MM.1S (cell line): ENCODE results near the gene HECW1.

Source experiments
- DNase-seq: peaks from one replicate; pipeline ENCODE4 v3.0.0-alpha.2; 2015
- H2AFZ ChIP-seq: fragments of 300-600 bp; sonication (generic); 2 replicates; pipeline ENCODE4 v1.6.0; 2016; ENCODE audit warnings: antibody characterized with exemption, low read length
- H3F3A ChIP-seq: fragments of 300-600 bp; sonication (generic); 2 replicates; pipeline ENCODE4 v1.6.1; 2016; ENCODE audit warnings: mild to moderate bottlenecking, antibody characterized with exemption, low read length, moderate library complexity, mixed read lengths; ENCODE audit not compliant: insufficient read depth
- H3K27ac ChIP-seq: fragments of 300-600 bp; sonication (generic); 2 replicates; pipeline ENCODE4 v1.5.1; 2016; ENCODE audit warnings: mild to moderate bottlenecking, low read length
- H3K27me3 ChIP-seq: fragments of 300-600 bp; sonication (generic); replicated peaks from 2 replicates; pipeline ENCODE4 v1.6.0; 2016; ENCODE audit warnings: low read length; ENCODE audit not compliant: insufficient read depth
- H3K36me3 ChIP-seq: fragments of 300-600 bp; sonication (generic); replicated peaks from 2 replicates; pipeline ENCODE4 v1.6.1; 2016; ENCODE audit warnings: mild to moderate bottlenecking, low read length, mixed read lengths; ENCODE audit not compliant: insufficient read depth
- H3K4me1 ChIP-seq: fragments of 300-600 bp; sonication (generic); 2 replicates; pipeline ENCODE4 v1.6.1; 2016; ENCODE audit warnings: low read length, mixed read lengths
- H3K4me2 ChIP-seq: fragments of 300-600 bp; sonication (generic); 2 replicates; pipeline ENCODE4 v1.6.0; 2016; ENCODE audit warnings: low read depth, low read length
- H3K4me3 ChIP-seq: fragments of 300-600 bp; sonication (generic); 2 replicates; pipeline ENCODE4 v1.5.1; 2016; ENCODE audit warnings: low read length, mixed read lengths
- H3K79me2 ChIP-seq: fragments of 300-600 bp; sonication (generic); 2 replicates; pipeline ENCODE4 v1.6.1; 2016; ENCODE audit warnings: mixed run types, low read length, mixed read lengths
- H3K9ac ChIP-seq: fragments of 300-600 bp; sonication (generic); 2 replicates; pipeline ENCODE4 v1.6.1; 2016; ENCODE audit warnings: low read length, mixed read lengths
- H3K9me2 ChIP-seq: fragments of 300-600 bp; sonication (generic); replicated peaks from 2 replicates; pipeline ENCODE4 v1.6.1; 2016; ENCODE audit warnings: mild to moderate bottlenecking, low read length, mixed read lengths; ENCODE audit not compliant: insufficient read depth
- H3K9me3 ChIP-seq: fragments of 300-600 bp; sonication (generic); replicated peaks from 2 replicates; pipeline ENCODE4 v1.6.1; 2016; ENCODE audit warnings: mild to moderate bottlenecking, low read length, mixed read lengths; ENCODE audit not compliant: insufficient read depth
- H4K20me1 ChIP-seq: fragments of 300-600 bp; sonication (generic); 2 replicates; pipeline ENCODE4 v1.6.1; 2016; ENCODE audit warnings: mild to moderate bottlenecking, low read length, moderate library complexity, mixed read lengths; ENCODE audit not compliant: insufficient read depth
- EZH2 ChIP-seq: fragments of 300-600 bp; sonication (generic); optimal IDR thresholded peaks from 2 replicates; pipeline ENCODE3; 2017; ENCODE audit warnings: low read depth, mild to moderate bottlenecking, antibody characterized with exemption, low read length, mixed read lengths
- EZH2phosphoT487 ChIP-seq: fragments of 300-600 bp; sonication (generic); IDR thresholded peaks from 2 replicates; pipeline ENCODE4 v1.6.1; 2018; ENCODE audit warnings: antibody characterized with exemption, low read length
- TF ChIP-seq, protein P1 (sequence below): fragments of 300-600 bp; sonication (generic); IDR thresholded peaks from 2 replicates; pipeline ENCODE4 v1.5.1; 2016; ENCODE audit warnings: antibody characterized with exemption, low read length, mixed read lengths

The HECW1 gene

DNA sequence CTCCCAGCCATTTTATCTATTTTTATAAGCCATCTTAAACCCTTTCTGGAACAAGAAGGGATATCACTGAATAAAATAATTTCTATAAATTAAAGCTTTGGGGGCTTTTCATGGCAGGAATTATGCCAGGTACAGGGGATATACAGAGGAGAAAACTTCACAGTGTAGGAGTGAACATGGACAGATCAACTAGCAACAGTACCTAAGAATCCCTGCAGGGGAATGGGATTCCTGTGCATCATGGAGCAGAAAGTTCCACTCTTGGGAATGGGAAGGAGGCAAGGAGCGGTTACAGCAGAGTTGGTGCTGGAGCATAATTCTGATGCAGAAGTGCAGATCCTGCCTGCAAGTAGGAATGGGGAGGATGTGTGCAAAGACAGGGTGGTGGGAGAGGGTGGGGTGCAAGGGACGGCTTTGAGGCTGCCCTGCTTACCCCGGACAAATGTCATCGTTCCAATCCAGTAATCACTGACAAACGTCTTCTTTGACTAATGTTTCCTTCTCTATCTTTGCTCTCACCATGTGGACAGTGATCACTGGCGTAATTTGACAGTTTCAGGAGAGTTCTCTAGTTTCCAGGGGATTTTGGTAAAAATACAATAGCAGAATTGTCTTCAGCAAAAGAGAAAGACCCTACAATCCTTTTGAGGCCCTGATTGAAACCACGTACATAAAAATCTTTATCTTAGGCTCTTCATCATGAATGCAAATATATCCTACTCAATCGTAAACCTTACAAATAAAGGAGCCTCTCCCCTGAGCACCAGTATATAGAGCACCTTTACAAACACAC, 196.7 kb downstream of the HECW1 start:
- Histone ChIP-seq H3K9ac (no peak overlapping the region), H3K4me1 (no peaks in the 10 kb centered on the region), H3K79me2 (no peaks in the 10 kb centered on the region), H3K9me2 (no peaks in the 10 kb centered on the region), H3K36me3 (no peaks in the 10 kb centered on the region), H4K20me1 (no peaks in the 10 kb centered on the region), H3K4me2 (no peak overlapping the region), H3K27me3 (no peaks in the 10 kb centered on the region), H3K9me3 (no peaks in the 10 kb centered on the region), H3K27ac (no peak overlapping the region), H3F3A (no peaks in the 10 kb centered on the region), H2AFZ (no peak overlapping the region), H3K4me3 (no peak overlapping the region)
- TF ChIP-seq EZH2phosphoT487 (no peak), EZH2 (no peak)
- TF ChIP-seq, protein P1, sequence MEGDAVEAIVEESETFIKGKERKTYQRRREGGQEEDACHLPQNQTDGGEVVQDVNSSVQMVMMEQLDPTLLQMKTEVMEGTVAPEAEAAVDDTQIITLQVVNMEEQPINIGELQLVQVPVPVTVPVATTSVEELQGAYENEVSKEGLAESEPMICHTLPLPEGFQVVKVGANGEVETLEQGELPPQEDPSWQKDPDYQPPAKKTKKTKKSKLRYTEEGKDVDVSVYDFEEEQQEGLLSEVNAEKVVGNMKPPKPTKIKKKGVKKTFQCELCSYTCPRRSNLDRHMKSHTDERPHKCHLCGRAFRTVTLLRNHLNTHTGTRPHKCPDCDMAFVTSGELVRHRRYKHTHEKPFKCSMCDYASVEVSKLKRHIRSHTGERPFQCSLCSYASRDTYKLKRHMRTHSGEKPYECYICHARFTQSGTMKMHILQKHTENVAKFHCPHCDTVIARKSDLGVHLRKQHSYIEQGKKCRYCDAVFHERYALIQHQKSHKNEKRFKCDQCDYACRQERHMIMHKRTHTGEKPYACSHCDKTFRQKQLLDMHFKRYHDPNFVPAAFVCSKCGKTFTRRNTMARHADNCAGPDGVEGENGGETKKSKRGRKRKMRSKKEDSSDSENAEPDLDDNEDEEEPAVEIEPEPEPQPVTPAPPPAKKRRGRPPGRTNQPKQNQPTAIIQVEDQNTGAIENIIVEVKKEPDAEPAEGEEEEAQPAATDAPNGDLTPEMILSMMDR: no peak
- no peak for DNase-seq

DNA sequence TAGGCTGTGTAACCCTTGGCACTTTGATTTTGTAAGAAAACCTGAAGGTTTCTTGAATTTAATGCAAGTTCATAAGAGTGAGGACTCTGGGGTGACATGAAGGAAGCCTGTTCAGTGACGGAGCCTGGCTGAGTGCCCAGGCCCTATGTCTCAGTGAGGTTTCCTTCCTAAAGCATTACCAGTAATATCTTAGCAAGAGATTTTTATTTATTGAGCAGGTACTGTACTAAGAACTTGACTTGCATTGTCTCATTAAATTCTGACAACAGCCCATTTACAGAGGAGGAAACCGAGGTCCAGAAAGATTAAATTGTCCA, 197.2 kb downstream of the HECW1 start:
- Histone ChIP-seq H3K4me2 (no peak overlapping the region), H3K9me2 (no peaks in the 10 kb centered on the region), H3K27ac (no peak overlapping the region), H3K4me1 (no peaks in the 10 kb centered on the region), H3K9ac (no peak overlapping the region), H3K36me3 (no peaks in the 10 kb centered on the region), H3F3A (no peaks in the 10 kb centered on the region), H4K20me1 (no peaks in the 10 kb centered on the region), H3K4me3 (no peak overlapping the region), H3K27me3 (no peaks in the 10 kb centered on the region), H3K9me3 (no peaks in the 10 kb centered on the region), H2AFZ (no peak overlapping the region), H3K79me2 (no peaks in the 10 kb centered on the region)
- TF ChIP-seq EZH2phosphoT487 (no peak), EZH2 (no peak)
- TF ChIP-seq, protein P1: no peak
- no peak for DNase-seq

DNA sequence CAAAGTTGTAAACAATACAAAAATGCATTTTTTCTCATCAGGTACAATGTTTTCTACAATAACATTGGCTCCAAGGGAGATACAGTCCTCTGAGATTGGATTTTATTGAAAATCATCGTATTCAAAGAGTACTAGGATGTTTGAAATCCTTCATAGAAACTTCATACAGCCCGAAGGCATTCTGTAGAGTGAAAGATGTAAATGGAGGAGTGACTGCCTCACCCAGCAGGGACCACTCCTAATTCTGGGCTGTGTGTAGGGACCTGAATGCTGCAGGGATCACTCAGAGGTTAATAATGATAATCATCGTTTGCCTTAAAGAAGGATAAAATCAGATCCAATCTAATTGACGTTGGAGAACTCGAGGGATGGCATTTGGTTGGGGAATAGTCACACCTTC, 198.6 kb downstream of the HECW1 start:
- Histone ChIP-seq H3K79me2 (no peaks in the 10 kb centered on the region), H3F3A (no peaks in the 10 kb centered on the region), H3K4me3 (no peak overlapping the region), H3K4me1 (no peaks in the 10 kb centered on the region), H3K4me2 (no peak overlapping the region), H3K36me3 (no peaks in the 10 kb centered on the region), H3K9ac (no peak overlapping the region), H2AFZ (no peak overlapping the region), H3K27ac (no peak overlapping the region), H3K27me3 (no peaks in the 10 kb centered on the region), H3K9me3 (no peaks in the 10 kb centered on the region), H4K20me1 (no peaks in the 10 kb centered on the region), H3K9me2 (no peaks in the 10 kb centered on the region)
- TF ChIP-seq EZH2phosphoT487 (no peak), EZH2 (no peak)
- TF ChIP-seq, protein P1: no peak
- no peak for DNase-seq
